Measurements from ENCODE around the gene MKI67.

The MKI67 gene

GRCh38 chr10:128083191-128083895 is 42.9 kb downstream of the MKI67 start:
- Histone ChIP-seq H3K27me3 (ENCODE audit: control insufficient read depth, insufficient read depth, low read length) (peaks cover 2% of the 10 kb centered on the region), H3K36me3 (ENCODE audit: control insufficient read depth, insufficient read depth, low read length) (peaks cover 2% of the 10 kb centered on the region), H3K27ac (ENCODE audit: low read depth, low read length) (no peak overlapping the region), H3K9ac (ENCODE audit: low read length) (no peak overlapping the region), H3K4me1 (ENCODE audit: control insufficient read depth, insufficient read depth, low read length) (no peaks in the 10 kb centered on the region), H3K4me3 (ENCODE audit: low read length) (no peak overlapping the region)

GRCh38 chr10:128081720-128082119 is 44.5 kb downstream of the MKI67 start:
- H3K4me3 ChIP-seq (ENCODE audit: low read length) = no peak overlapping the region
- H3K36me3 ChIP-seq (ENCODE audit: control insufficient read depth, insufficient read depth, low read length) = peaks cover 2% of the 10 kb centered on the region
- H3K27me3 ChIP-seq (ENCODE audit: control insufficient read depth, insufficient read depth, low read length) = peaks cover 2% of the 10 kb centered on the region

DNA sequence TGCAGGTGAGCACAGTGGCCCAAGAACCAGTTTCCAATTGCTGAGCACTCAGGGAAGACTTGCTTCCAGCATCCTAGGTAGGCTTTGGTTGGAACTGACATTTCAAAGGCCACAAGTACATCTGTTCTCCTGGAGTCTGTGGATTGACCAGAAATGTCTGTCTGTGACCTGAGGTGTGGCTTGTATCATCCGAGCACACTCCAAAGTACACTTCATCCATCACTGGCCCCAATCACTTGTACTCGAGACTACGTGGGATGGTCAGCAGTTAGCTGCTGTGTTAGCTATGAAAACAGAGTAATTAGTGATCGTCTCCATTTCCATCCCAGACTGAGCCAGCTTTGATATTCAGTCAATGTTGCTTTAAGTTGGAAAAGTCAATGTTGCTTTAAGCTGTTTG is 45.0 kb downstream of the MKI67 start:
- Histone ChIP-seq H3K27me3 (ENCODE audit: control insufficient read depth, insufficient read depth, low read length) (peaks cover 2% of the 10 kb centered on the region), H3K36me3 (ENCODE audit: control insufficient read depth, insufficient read depth, low read length) (peaks cover 2% of the 10 kb centered on the region), H3K9ac (ENCODE audit: low read length) (no peak overlapping the region), H3K4me3 (ENCODE audit: low read length) (no peak overlapping the region), H3K4me1 (ENCODE audit: control insufficient read depth, insufficient read depth, low read length) (no peaks in the 10 kb centered on the region), H3K27ac (ENCODE audit: low read depth, low read length) (no peak overlapping the region)

More at GRCh38 chr10:128081720-128082119, 44.5 kb downstream of the MKI67 start:
- no peaks in the 10 kb centered on the region for H3K4me1 ChIP-seq (ENCODE audit: control insufficient read depth, insufficient read depth, low read length)
- no peak overlapping the region for H3K9ac ChIP-seq (ENCODE audit: low read length)
- H3K27ac ChIP-seq (ENCODE audit: low read depth, low read length) = no peak overlapping the region

GRCh38 chr10:128080641-128081040 is 45.6 kb downstream of the MKI67 start:
- no peak overlapping the region for H3K9ac ChIP-seq (ENCODE audit: low read length)
- peaks cover 2% of the 10 kb centered on the region for H3K36me3 ChIP-seq (ENCODE audit: control insufficient read depth, insufficient read depth, low read length)
- H3K27ac ChIP-seq (ENCODE audit: low read depth, low read length) = no peak overlapping the region

DNA sequence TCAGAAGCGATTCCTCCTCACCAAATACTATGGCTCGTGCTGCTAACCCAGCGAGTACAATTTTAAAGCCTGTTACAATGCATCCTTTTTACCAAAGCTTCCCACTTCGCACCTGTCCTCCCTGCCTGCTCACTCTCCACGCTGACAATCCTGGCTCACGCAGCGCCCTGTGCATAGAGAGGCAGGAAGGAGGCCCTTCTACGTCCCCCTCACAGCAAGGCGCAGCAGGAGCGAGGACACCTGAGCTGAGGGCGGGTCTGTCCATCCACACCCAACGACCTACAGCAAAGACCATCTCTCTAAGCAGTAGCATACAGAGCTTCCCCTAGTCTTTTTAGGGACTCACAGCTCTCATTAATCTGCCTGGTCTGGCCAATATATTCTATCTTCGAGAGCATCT is 46.0 kb downstream of the MKI67 start:
- Histone ChIP-seq H3K9ac (ENCODE audit: low read length) (no peak overlapping the region), H3K36me3 (ENCODE audit: control insufficient read depth, insufficient read depth, low read length) (peaks cover 2% of the 10 kb centered on the region), H3K27me3 (ENCODE audit: control insufficient read depth, insufficient read depth, low read length) (peaks cover 2% of the 10 kb centered on the region)

More at GRCh38 chr10:128080641-128081040, 45.6 kb downstream of the MKI67 start:
- Histone ChIP-seq H3K4me3 (ENCODE audit: low read length) (no peak overlapping the region), H3K27me3 (ENCODE audit: control insufficient read depth, insufficient read depth, low read length) (peaks cover 2% of the 10 kb centered on the region), H3K4me1 (ENCODE audit: control insufficient read depth, insufficient read depth, low read length) (no peaks in the 10 kb centered on the region)

GRCh38 chr10:128078136-128078969 is 47.9 kb downstream of the MKI67 start:
- Histone ChIP-seq H3K4me3 (ENCODE audit: low read length) (no peak overlapping the region), H3K36me3 (ENCODE audit: control insufficient read depth, insufficient read depth, low read length) (peaks cover 5% of the 10 kb centered on the region), H3K27me3 (ENCODE audit: control insufficient read depth, insufficient read depth, low read length) (peaks cover 2% of the 10 kb centered on the region), H3K27ac (ENCODE audit: low read depth, low read length) (no peak overlapping the region), H3K9ac (ENCODE audit: low read length) (no peak overlapping the region), H3K4me1 (ENCODE audit: control insufficient read depth, insufficient read depth, low read length) (no peaks in the 10 kb centered on the region)

More for the DNA sequence above, 46.0 kb downstream of the MKI67 start:
- no peak overlapping the region for H3K4me3 ChIP-seq (ENCODE audit: low read length)
- no peaks in the 10 kb centered on the region for H3K4me1 ChIP-seq (ENCODE audit: control insufficient read depth, insufficient read depth, low read length)
- no peak overlapping the region for H3K27ac ChIP-seq (ENCODE audit: low read depth, low read length)

DNA sequence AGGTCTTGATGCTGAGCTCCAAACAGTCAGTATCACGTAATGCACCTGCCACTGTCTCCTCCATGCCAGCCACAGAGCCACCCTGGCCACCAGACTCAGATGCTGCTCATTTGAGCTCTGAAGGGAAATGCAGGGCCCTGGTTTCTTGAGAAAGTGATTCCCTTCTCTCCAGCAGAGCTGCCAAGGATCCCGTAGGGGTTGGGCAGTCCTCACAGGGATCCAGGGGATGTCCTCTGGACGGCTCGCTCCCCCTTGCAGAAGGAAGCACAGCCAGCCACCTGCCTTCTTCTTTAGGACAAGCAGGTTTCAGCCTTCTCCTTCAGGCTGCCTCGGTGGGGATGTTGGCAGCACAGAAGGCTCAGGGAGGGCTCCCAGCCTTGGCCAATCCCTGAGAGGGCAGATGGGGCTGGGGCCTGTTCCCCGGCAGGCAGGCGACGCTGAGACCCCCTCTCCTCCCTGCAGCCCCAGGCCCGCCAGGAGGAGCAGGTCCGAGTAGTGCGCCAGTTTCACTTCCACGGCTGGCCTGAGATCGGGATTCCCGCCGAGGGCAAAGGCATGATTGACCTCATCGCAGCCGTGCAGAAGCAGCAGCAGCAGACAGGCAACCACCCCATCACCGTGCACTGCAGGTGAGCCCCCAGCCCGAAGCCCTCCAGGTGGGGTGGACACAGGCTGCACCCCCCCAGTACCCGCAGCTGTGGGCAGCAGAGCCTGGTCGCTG is 48.9 kb downstream of the MKI67 start:
- no peaks in the 10 kb centered on the region for H3K4me1 ChIP-seq (ENCODE audit: control insufficient read depth, insufficient read depth, low read length)
- no peak overlapping the region for H3K9ac ChIP-seq (ENCODE audit: low read length)
- H3K36me3 ChIP-seq (ENCODE audit: control insufficient read depth, insufficient read depth, low read length) = peaks cover 6% of the 10 kb centered on the region
- peaks cover 2% of the 10 kb centered on the region for H3K27me3 ChIP-seq (ENCODE audit: control insufficient read depth, insufficient read depth, low read length)
- no peak overlapping the region for H3K4me3 ChIP-seq (ENCODE audit: low read length)
- no peak overlapping the region for H3K27ac ChIP-seq (ENCODE audit: low read depth, low read length)

DNA sequence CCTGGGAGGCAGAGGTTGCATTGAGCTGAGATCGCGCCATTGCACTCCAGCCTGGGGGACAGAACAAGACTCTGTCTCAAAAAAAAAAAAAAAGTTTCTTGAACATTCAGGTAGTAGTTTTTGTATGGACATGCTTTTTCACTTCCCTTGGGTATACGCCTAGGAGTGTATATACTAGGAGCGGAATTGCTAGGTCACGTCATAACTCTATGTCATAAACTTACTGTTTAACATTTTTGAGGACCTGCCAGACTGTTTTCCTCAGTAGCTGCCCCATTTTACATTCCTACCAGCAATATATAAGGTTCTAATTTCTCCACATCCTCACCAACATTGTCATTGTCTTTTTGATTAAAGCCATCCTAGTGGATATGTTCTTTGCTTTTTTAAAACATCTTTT is 51.6 kb downstream of the MKI67 start:
- Histone ChIP-seq H3K36me3 (ENCODE audit: control insufficient read depth, insufficient read depth, low read length) (peaks cover 9% of the 10 kb centered on the region), H3K27me3 (ENCODE audit: control insufficient read depth, insufficient read depth, low read length) (peaks cover 2% of the 10 kb centered on the region), H3K4me3 (ENCODE audit: low read length) (no peak overlapping the region)

GRCh38 chr10:128073890-128074289 is 52.3 kb downstream of the MKI67 start:
- H3K27ac ChIP-seq (ENCODE audit: low read depth, low read length) = no peak overlapping the region
- H3K27me3 ChIP-seq (ENCODE audit: control insufficient read depth, insufficient read depth, low read length) = no peaks in the 10 kb centered on the region
- no peak overlapping the region for H3K9ac ChIP-seq (ENCODE audit: low read length)
- no peak overlapping the region for H3K4me3 ChIP-seq (ENCODE audit: low read length)
- no peaks in the 10 kb centered on the region for H3K4me1 ChIP-seq (ENCODE audit: control insufficient read depth, insufficient read depth, low read length)
- H3K36me3 ChIP-seq (ENCODE audit: control insufficient read depth, insufficient read depth, low read length) = peaks cover 7% of the 10 kb centered on the region

More for the DNA sequence above, 51.6 kb downstream of the MKI67 start:
- Histone ChIP-seq H3K27ac (ENCODE audit: low read depth, low read length) (no peak overlapping the region), H3K9ac (ENCODE audit: low read length) (no peak overlapping the region), H3K4me1 (ENCODE audit: control insufficient read depth, insufficient read depth, low read length) (no peaks in the 10 kb centered on the region)

DNA sequence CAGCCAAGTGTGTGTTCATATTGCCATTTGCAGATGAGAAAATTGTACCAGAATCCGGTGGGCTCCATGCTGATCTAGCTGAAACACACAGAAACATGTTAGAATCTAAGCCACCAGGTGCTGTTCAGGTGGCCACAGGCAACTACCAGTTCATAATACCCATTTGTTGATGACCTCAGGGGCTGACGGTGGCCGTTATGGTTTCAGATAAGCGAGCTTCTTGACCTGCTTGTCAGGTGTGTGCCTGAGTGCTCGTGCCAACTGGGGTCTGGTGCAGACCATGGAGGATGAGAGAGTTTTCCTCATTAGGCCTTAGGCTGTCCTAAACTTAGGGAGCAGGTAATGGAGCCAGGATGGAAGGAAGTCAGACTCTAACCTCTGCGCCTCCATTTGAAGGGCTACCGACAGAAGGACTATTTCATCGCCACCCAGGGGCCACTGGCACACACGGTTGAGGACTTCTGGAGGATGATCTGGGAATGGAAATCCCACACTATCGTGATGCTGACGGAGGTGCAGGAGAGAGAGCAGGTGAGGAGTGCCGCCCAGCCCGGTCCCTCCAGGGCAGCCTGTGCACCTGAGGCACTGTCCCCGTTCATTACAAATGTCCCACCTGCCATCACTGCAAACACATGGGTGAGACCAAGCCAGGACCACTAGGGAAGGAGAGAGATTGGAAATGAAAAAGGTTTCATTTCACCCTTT is 53.1 kb downstream of the MKI67 start:
- Histone ChIP-seq H3K27ac (ENCODE audit: low read depth, low read length) (no peak overlapping the region), H3K4me1 (ENCODE audit: control insufficient read depth, insufficient read depth, low read length) (no peaks in the 10 kb centered on the region), H3K27me3 (ENCODE audit: control insufficient read depth, insufficient read depth, low read length) (no peaks in the 10 kb centered on the region), H3K9ac (ENCODE audit: low read length) (no peak overlapping the region), H3K4me3 (ENCODE audit: low read length) (no peak overlapping the region), H3K36me3 (ENCODE audit: control insufficient read depth, insufficient read depth, low read length) (peaks cover 7% of the 10 kb centered on the region)

DNA sequence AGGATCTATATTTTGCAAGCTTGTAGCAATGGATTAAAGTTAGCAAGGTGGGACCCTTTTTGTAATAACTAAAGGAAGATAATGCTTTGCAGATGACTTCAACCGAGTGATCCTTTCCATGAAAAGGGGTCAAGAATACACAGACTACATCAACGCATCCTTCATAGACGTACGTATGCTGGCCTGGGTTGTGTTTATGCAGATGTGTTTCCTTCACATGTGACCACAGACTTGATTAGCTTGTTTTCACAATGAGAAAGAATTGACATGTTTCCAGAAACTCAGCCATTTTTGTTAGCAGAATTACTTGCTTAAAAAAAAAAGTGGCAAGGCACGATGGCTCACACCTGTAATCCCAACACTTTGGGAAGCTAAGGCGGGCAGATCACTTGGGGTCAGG is 54.2 kb downstream of the MKI67 start:
- H3K27me3 ChIP-seq (ENCODE audit: control insufficient read depth, insufficient read depth, low read length) = no peaks in the 10 kb centered on the region
- H3K36me3 ChIP-seq (ENCODE audit: control insufficient read depth, insufficient read depth, low read length) = peaks cover 11% of the 10 kb centered on the region
- no peak overlapping the region for H3K4me3 ChIP-seq (ENCODE audit: low read length)
- no peaks in the 10 kb centered on the region for H3K4me1 ChIP-seq (ENCODE audit: control insufficient read depth, insufficient read depth, low read length)
- H3K27ac ChIP-seq (ENCODE audit: low read depth, low read length) = no peak overlapping the region
- no peak overlapping the region for H3K9ac ChIP-seq (ENCODE audit: low read length)

- Histone ChIP-seq H3K27me3 (ENCODE audit: control insufficient read depth, insufficient read depth, low read length) (no peaks in the 10 kb centered on the region), H3K9ac (ENCODE audit: low read length) (no peak overlapping the region), H3K4me1 (ENCODE audit: control insufficient read depth, insufficient read depth, low read length) (no peaks in the 10 kb centered on the region), H3K36me3 (ENCODE audit: control insufficient read depth, insufficient read depth, low read length) (peaks cover 14% of the 10 kb centered on the region), H3K27ac (ENCODE audit: low read depth, low read length) (no peak overlapping the region), H3K4me3 (ENCODE audit: low read length) (no peak overlapping the region)
Measured at GRCh38 chr10:128071417-128071782, 54.8 kb downstream of the MKI67 start.
